Thymus (tissue), 14 donors: ENCODE results near the gene ABTB1. TPM values are rescaled to one million over a fixed set of nuclear protein-coding genes. Genes with fewer than 3 reads are reported as not detected.

ENCODE experiments used
- DNase-seq, 9 donors: peaks; one replicate each; pipeline ENCODE4 v3.0.0-alpha.2; 2013; ENCODE audit warnings: low spot score in 9 of 9, low read depth in 6 of 9, missing footprints in 1 of 9
- H3K27ac ChIP-seq, 2 donors: one replicate each; pipeline ENCODE4 v1.5.1; 2013; ENCODE audit warnings: control low read depth in 1 of 2, low read depth in 1 of 2, low read length in 1 of 2, mild to moderate bottlenecking in 1 of 2, moderate library complexity in 1 of 2
- H3K27me3 ChIP-seq, 2 donors: one replicate each; pipeline ENCODE4 v1.5.1; 2013; ENCODE audit warnings: low read length in 1 of 2; ENCODE audit not compliant: control insufficient read depth in 2 of 2, insufficient read depth in 1 of 2
- H3K36me3 ChIP-seq, 2 donors: one replicate each; pipeline ENCODE4 v1.5.1; 2013; ENCODE audit warnings: low read length in 1 of 2, mild to moderate bottlenecking in 1 of 2, moderate library complexity in 1 of 2; ENCODE audit not compliant: control insufficient read depth in 2 of 2, insufficient read depth in 2 of 2
- H3K4me1 ChIP-seq, 2 donors: one replicate each; pipeline ENCODE4 v1.5.1; 2013; ENCODE audit warnings: low read length in 2 of 2; ENCODE audit not compliant: control insufficient read depth in 2 of 2, insufficient read depth in 2 of 2
- H3K4me3 ChIP-seq, 2 donors: one replicate each; pipeline ENCODE4 v1.5.1; 2013; ENCODE audit warnings: low read length in 2 of 2, control low read depth in 1 of 2, mild to moderate bottlenecking in 1 of 2
- H3K9me3 ChIP-seq, 2 donors: one replicate each; pipeline ENCODE4 v1.5.1; 2013; ENCODE audit warnings: low read length in 1 of 2, mild to moderate bottlenecking in 1 of 2; ENCODE audit not compliant: control insufficient read depth in 2 of 2, insufficient read depth in 1 of 2
- WGBS: extraction: QIAGEN DNeasy Blood & Tissue Kit; methylation state at CpG from one replicate; pipeline ENCODE4 v1.1.7; 2013; 5-methylcytosine and 5-hydroxymethylcytosine counted together
- long read RNA-seq, 10 donors: transcript quantifications; one replicate each; lab custom pipeline, GENCODE V29; 2026
- polyA plus RNA-seq: library from polyadenylated mRNA; stranded (reverse); fragments of 200-250 nt; gene quantifications from one replicate; pipeline ENCODE4 v1.2.3, GENCODE V29; 2013
- total RNA-seq: library from RNA; stranded (reverse); fragments of 120-200 nt; gene quantifications from one replicate; pipeline ENCODE4 v1.2.4, GENCODE V29; 2013
- donor health status: healthy.

The ABTB1 gene
- 7.6 TPM for total RNA-seq
- polyA plus RNA-seq: 130 TPM
- long read RNA-seq, donor 1, partial matches to known transcripts: 0 of 2 reads
- long read RNA-seq, donor 1, other reads (novel, unspliced or antisense): 0 of 2 reads
- long read RNA-seq, donor 2, transcript ABTB1-208 (12 exons, 1,915 nt): minor isoform, 5 of 15 reads
- long read RNA-seq, donor 2, transcript ABTB1-201 (12 exons, 1,965 nt): major isoform, 8 of 15 reads
- long read RNA-seq, donor 2, partial matches to known transcripts: 0 of 15 reads
- long read RNA-seq, donor 2, other reads (novel, unspliced or antisense): 0 of 15 reads
- long read RNA-seq, donor 3, transcript ABTB1-201 (12 exons, 1,965 nt): major isoform, 7 of 22 reads
- long read RNA-seq, donor 3, partial matches to known transcripts: 13 of 22 reads
- long read RNA-seq, donor 3, other reads (novel, unspliced or antisense): 0 of 22 reads
- long read RNA-seq, donor 4, partial matches to known transcripts: 0 of 5 reads
- long read RNA-seq, donor 4, other reads (novel, unspliced or antisense): 0 of 5 reads
- long read RNA-seq, donor 5, transcript ABTB1-201 (12 exons, 1,965 nt): major isoform, 11 of 23 reads
- long read RNA-seq, donor 5, partial matches to known transcripts: 7 of 23 reads
- long read RNA-seq, donor 5, other reads (novel, unspliced or antisense): 0 of 23 reads
- long read RNA-seq, donor 6, full-length matches to known transcripts: 7 of 7 reads
- long read RNA-seq, donor 6, partial matches to known transcripts: 0 of 7 reads
- long read RNA-seq, donor 6, other reads (novel, unspliced or antisense): 0 of 7 reads
- long read RNA-seq, donor 7, transcript ABTB1-201 (12 exons, 1,965 nt): major isoform, 6 of 6 reads
- long read RNA-seq, donor 7, partial matches to known transcripts: 0 of 6 reads
- long read RNA-seq, donor 7, other reads (novel, unspliced or antisense): 0 of 6 reads
- long read RNA-seq, donor 8, partial matches to known transcripts: 0 of 1 reads
- long read RNA-seq, donor 8, other reads (novel, unspliced or antisense): 0 of 1 reads
- long read RNA-seq, donor 9, partial matches to known transcripts: 0 of 3 reads
- long read RNA-seq, donor 9, other reads (novel, unspliced or antisense): 0 of 3 reads
- long read RNA-seq, donor 10, transcript ABTB1-201 (12 exons, 1,965 nt): major isoform, 7 of 9 reads
- long read RNA-seq, donor 10, partial matches to known transcripts: 0 of 9 reads
- long read RNA-seq, donor 10, other reads (novel, unspliced or antisense): 0 of 9 reads

DNA sequence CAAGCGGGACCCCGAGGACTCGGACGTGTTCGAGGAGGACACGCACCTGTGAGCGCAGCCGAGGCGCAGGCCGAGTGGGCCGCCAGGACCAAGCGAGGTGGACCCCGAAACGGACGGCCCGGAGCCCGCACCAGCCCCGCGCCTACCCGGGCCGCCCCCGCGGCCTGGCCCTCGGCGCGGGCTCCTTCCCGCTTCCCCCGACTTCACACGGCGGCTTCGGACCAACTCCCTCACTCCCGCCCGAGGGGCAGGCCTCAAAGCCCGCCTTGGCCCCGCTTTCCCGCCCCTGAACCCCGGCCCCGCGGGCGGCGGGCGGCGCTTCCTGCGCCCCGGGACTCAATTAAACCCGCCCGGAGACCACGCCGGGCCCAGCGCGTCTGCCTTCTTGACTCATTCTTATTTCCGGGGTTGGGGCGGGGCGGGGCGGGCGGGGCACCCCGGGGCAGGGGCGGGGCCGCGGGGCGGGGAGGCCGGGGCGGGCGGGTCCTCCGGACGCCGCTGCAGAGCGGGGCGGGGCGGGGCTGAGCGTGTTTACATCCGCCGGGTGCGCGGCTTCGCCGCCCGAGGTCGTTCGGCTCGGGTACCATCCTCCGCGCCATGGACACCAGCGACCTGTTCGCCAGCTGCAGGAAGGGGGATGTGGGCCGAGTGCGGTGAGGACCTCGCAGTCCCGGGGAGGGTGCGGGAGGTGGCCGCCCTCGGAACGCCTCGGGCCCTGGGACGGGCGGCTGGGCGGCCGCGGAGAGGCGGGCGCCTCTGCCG is at the start of gene ABTB1:
TSS of gene ABTB1 (plus strand) at position 524 of the 762 bp plus-strand sequence. CDS start at position 598, 74 bp downstream.
- peaks cover 10 to 26% of the 10 kb centered on the region in 2 donors for H3K4me1 ChIP-seq
- peak within 1 kb of the TSS; percentile 92 to 96 for H3K27ac ChIP-seq
- peak within 1 kb of the TSS; percentile 74 to 90 for H3K4me3 ChIP-seq
- H3K27me3 ChIP-seq: no peaks in the 10 kb centered on the region
- WGBS: 1% methylated on average over 102 of the region's 102 CpGs
- peak in 7 of 9 donors; percentile 63 to 90 (median 78) for DNase-seq
- no peaks in the 10 kb centered on the region for H3K9me3 ChIP-seq
- H3K36me3 ChIP-seq: peaks cover 16 to 29% of the 10 kb centered on the region in 2 donors

DNA sequence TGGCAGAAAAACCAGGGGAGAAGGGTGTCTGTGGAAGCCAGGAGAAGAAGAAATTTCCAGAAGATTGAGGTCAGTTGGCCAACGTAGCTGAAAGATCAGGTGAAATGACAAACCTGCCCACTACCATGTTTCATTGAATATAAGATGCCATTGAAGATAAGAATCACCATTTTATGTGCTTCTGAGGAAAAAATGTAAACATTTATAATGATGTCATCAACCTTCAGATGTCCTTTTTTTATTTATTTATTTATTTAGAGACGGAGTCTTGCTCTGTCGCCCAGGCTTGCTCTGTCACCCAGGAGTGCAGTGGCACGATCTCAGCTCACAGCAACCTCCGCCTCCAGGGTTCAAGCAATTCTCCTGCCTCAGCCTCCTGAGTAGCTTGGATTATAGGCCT is 48.7 kb upstream of the ABTB1 start:
- no peaks in the 10 kb centered on the region for H3K4me1 ChIP-seq
- H3K27me3 ChIP-seq: peaks cover 9 to 12% of the 10 kb centered on the region in 2 donors
- peaks cover 30 to 36% of the 10 kb centered on the region in 2 donors for H3K36me3 ChIP-seq
- WGBS: 94% methylated on average over 5 of the region's 5 CpGs
- no peaks in the 10 kb centered on the region for H3K9me3 ChIP-seq
- H3K4me3 ChIP-seq: no peak overlapping the region
- DNase-seq: no peak
- no peak overlapping the region for H3K27ac ChIP-seq

DNA sequence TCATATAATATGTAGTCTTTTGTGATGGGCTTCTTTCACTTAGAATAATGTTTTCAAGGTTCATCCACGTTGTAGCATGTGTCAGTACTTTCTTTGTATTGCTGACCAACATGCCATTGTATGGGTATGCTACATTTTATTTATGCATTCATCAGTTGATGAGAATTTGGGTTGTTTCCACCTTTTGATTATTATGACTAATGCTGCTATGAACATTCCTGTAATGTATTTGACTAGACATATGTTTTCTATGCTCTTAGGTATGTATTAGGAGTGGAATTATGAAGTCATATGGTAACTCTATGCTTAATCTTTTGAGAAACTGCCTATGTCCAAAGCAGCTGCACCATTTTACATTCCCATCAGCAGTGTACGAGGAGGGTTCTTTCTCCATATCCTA is 46.9 kb upstream of the ABTB1 start:
- Histone ChIP-seq H3K4me1 (peaks cover 0 to 12% of the 10 kb centered on the region in 2 donors), H3K4me3 (no peak overlapping the region), H3K36me3 (peaks cover 19 to 21% of the 10 kb centered on the region in 2 donors), H3K27me3 (peaks cover 17 to 23% of the 10 kb centered on the region in 2 donors), H3K27ac (no peak overlapping the region), H3K9me3 (peaks cover 0 to 5% of the 10 kb centered on the region in 2 donors)
- WGBS: 69% methylated on average over 2 of the region's 2 CpGs
- no peak for DNase-seq

DNA sequence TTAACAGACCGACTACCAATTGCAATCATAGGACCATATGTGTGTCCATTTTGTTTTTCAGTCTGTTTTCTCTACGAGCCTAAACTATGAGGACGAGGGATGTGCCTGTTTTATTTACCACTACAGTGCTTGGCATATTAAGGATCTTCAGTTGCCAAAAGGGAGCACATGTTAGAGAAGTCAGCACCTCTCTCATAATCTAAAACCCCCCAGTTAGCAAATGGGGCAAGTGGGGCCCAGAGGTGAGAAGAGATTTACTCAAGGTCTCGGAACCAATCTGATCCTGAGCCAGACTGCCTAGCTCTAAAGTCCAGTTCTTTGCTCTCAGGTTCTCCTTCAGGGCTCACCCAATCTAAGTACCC is 44.3 kb upstream of the ABTB1 start:
- no peak for DNase-seq
- H3K4me3 ChIP-seq: no peak overlapping the region
- H3K27ac ChIP-seq: no peak overlapping the region
- peaks cover 0 to 16% of the 10 kb centered on the region in 2 donors for H3K4me1 ChIP-seq
- WGBS: 96% methylated on average over 4 of the region's 4 CpGs
- peaks cover 0 to 2% of the 10 kb centered on the region in 2 donors for H3K36me3 ChIP-seq
- H3K9me3 ChIP-seq: peaks cover 0 to 5% of the 10 kb centered on the region in 2 donors
- peaks cover 17 to 27% of the 10 kb centered on the region in 2 donors for H3K27me3 ChIP-seq

DNA sequence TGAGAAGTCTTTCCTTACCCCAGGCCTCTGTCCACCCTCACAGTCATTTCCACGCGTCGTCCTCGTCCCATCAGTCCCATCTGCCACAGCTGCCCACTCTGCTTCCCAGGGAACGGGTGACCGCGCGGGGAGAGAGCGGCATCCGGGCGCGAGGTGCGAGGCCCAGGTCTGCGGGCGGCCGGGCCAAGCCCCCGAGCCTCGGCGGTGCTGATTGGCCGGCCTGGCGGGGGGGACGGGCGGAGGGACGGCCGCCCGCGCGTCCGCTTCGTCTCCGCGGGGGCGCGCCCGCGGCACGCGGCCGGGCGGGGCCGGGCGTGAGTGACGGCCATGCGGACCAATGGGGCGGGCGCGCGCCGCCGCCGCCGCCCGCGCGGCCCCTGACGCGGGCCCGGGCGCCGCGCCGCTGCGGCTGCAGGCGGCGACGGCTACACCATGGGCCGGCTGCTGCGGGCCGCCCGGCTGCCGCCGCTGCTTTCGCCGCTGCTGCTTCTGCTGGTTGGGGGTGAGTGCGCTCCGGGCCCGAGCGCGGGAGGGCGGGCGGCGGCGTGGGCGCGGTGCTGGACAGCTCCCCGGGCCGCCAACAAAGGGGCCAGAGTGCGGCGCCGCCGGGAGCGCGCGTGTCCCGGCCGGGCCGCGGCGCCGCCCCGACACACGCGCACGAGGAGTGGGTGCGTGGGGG is 43.8 kb upstream of the ABTB1 start, which contains the start of gene PODXL2:
TSS of gene PODXL2 (plus strand) at position 398 of the 679 bp plus-strand sequence. CDS start at position 433, 35 bp downstream.
- H3K4me1 ChIP-seq: peaks cover 0 to 16% of the 10 kb centered on the region in 2 donors
- no peak within 1 kb of the TSS for H3K27ac ChIP-seq
- DNase-seq: peak in 2 of 9 donors; percentile 21 to 30
- H3K4me3 ChIP-seq: peak within 1 kb of the TSS; percentile 17 to 60
- H3K36me3 ChIP-seq: no peaks in the 10 kb centered on the region
- 7% methylated on average over 105 of the region's 105 CpGs for WGBS
- H3K27me3 ChIP-seq: peaks cover 17 to 27% of the 10 kb centered on the region in 2 donors
- peaks cover 0 to 5% of the 10 kb centered on the region in 2 donors for H3K9me3 ChIP-seq

DNA sequence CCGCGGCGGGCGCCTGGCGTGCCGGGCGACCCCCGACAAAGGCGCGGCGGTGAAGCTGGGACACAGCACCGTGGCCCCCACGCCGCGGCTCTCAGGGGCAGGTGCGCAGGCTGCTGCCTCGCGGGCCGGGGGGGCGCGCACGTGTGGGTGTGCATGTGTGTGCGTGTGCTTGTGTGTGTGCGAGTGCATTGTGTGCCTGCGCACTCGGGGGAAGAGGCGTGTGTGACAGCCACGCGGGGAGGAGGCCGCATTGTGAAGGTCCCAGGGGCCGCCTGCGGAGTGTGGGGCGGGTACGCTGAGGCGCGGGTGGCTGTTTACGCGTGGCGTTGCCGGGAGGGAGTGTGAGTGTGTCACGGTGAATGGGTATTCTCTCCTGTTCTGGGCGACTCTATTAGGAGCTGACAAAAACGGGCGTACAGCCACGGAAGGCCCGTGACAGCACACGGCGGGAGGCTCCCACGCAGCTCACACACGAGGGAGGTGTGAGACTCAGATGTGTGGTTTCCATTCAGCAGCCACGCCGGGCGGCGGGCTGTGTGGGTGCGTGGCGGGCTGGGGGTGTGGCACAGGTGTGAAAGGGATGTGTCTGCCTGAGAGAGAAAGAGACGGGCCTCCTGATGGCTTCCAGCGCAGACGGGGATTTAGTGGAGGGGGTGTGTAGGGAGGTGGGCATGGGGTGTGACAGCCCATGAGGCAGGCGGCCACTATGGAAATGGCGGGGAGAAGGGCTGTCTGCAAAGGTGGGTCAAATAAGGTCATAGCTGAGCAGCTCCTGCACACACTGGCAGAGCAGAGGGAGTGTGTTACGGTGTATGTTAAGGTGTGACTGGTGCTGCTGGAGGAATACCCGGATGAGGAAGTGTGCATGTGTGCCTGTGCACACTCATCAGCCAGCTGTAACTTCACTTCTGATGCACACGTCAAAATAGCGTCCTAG is 43.0 kb upstream of the ABTB1 start:
- Histone ChIP-seq H3K9me3 (peaks cover 0 to 5% of the 10 kb centered on the region in 2 donors), H3K4me1 (peaks cover 0 to 16% of the 10 kb centered on the region in 2 donors), H3K4me3 (peak overlapping the region; percentile 17 to 60), H3K36me3 (no peaks in the 10 kb centered on the region), H3K27me3 (peaks cover 17 to 27% of the 10 kb centered on the region in 2 donors), H3K27ac (no peak overlapping the region)
- WGBS: 27% methylated on average over 65 of the region's 65 CpGs
- DNase-seq: peak in 2 of 9 donors; percentile 25 to 50
